DMS53 treated with DMSO at 0.1 percent for 48 hours (cell line): ENCODE results near the gene IGSF5.
"Not testable (repeated sequence)": the region's sequence is repeated elsewhere in the genome, so short reads cannot be mapped to it uniquely, and the experiment has no call there.

Experiments used
- DNase-seq: peaks from one replicate; lab custom pipeline; 2025; ENCODE audit not compliant: unreplicated experiment; lab: John Stamatoyannopoulos, UW

The IGSF5 gene

DNA sequence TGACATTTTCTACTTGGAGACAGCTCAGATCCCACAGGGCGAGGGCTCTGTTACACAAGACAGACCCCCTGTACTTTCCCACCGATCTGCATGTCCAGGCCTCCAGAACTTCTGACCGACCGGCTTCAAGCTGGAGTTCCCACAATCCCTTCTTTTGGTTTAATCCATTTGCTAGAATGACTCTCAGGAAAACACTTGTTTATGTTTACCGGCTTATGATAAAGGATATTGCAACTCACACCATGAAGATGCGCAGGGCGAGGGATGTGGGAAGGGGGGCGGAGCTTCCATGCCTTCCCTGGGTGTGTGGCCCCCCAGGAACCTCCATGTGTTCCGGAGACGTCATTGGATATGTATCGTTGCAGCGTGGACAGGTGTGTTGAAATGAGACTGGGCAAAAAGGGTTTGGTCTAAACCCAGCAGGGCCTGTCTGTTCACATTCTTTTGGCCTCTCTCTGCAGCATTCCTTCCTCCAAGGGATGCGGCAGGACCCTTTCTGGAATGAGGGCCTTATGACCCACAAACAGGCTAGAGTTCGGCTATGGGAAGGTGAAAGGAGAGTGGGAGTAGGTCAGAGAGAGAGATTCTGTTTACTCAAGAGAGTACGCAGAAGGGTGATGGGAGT, 7.5 kb upstream of the IGSF5 start:
- no peak for DNase-seq

DNA sequence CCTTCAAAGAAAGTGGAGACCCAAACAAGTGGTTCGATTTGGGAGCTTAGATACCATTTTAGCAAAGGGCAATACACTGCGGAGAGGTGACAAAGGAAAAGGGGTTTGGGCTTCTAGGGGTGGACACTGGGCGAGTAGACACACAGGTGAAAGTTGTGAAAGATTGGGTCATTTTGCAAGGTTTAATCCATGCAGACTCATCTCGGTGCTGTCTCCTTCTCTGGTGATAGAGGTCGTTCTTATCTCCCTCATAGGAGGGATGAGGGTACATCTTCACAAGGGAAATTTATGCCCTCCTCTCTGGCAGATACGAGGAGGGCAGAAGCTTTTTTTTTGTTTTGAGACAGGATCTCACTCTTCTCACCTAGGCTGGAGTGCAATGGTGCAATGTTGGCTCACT, 6.4 kb upstream of the IGSF5 start:
- no peak for DNase-seq

DNA sequence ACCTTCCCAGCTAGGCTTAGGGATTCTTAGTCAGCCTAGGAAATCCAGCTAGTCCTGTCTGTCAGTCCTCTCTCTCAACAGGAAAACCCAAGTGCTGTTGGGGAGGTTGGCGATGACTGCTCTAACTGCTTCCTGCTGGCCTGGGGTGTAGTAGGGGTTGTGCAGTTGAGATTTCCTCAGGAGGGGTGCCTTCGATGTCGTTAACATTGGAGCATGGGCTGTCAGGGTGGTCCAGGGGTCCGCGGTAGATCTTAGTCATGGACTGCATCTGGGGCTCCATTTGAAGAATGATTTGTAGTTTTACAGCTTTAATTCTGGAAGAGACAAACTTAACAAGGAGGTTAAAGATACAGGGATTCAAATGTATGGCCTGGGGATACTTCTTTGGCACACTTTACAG, 5.5 kb upstream of the IGSF5 start:
- not testable (repeated sequence) for DNase-seq

DNA sequence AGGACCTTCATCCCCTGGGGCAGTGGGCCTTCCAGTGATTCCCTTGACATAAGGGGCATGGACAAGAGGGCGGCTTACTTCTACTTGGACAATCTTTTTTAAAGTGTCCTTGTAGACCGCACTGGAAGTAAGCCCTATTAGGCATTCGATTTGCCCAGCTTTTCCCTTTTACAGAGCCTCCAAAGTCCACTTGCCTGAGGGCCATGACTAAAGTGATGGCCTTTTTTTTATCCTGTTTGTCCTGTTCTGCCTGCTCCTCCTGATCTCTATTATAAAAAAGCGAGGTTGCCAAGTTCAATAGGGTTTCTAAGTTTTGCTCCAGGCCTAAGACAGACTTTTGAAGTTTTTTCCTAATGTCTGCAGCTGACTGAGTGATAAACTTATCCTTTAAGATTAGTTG, 2.4 kb upstream of the IGSF5 start:
- DNase-seq = not testable (repeated sequence)

DNA sequence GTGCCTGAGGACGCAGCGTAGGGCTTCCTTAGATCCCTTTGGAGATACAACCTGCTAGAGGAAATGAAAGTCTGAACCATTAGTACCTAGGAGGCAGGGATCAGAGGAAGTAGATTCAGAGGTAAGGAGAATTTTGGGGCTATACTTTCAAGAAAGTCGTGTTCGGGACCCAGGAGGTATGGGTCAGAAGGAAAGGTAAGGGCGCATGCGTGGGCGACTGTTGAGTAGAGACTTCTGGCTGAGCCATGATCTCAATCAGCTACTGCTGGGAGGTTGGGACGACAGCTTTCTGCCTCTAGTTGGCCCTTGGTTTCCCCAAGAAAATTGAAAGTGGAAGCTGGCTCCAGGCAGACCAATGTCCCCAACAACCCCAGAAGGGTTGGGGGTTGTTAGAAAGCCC, 349 bp downstream of the IGSF5 start:
- DNase-seq = not testable (repeated sequence)

DNA sequence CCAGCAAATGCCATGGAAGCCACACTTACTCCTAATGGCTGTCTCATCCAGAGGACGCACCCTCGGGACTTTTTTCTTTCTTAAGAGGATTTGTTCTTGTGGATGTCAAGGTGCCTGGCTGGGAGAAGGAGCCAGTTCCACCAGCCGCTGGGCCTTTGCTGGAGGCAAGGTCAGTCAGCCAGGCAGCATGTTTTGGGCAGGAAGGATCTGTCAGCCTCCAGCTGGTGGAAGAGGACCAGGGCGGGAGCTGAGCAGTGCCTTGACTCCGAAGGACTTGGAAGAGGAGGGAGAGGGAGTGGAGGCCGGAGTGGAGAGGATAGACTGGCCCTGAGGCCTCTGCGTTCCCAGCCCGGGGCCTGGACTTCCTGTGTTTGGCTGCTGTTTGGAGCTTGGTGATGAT, 5.7 kb downstream of the IGSF5 start:
- no peak for DNase-seq

DNA sequence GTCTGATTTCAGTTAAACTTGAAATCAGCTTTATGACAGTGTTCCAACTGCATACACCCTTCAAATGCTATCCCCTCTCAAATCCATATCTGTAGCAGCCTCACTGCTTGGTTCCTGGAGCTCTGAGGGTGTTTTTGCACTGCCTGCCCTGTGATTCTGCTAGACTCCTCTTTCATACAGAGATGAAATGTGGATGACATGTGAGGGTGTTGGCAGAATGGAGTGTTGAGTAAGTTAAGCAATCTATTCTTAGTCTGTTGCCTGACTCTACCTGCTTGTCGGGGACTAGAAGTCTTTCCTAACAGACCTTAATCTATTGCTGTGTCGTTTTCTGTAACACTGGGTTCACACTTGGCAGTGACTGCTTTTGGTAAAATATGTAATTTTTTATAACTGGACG, 9.8 kb downstream of the IGSF5 start:
- DNase-seq = no peak

DNA sequence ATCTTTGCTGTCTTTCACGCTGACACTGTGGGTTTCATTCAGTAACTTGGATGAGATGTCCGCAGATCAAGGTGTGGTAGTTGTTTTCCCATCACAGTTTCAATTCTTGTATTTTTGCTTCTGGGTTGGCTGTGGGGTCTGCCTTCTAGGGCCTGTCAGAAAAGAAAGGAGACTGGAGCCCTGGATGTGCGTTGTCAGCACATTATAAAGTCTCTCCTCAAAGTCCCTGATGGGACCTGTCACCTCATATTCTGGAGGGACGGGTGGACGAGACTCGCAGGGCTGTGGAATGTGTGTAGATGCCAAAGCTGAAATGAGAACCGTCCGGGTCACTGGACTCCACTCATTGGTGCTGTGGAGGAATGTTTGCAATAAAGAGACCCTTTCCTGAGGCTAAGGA, 11.3 kb downstream of the IGSF5 start:
- no peak for DNase-seq

DNA sequence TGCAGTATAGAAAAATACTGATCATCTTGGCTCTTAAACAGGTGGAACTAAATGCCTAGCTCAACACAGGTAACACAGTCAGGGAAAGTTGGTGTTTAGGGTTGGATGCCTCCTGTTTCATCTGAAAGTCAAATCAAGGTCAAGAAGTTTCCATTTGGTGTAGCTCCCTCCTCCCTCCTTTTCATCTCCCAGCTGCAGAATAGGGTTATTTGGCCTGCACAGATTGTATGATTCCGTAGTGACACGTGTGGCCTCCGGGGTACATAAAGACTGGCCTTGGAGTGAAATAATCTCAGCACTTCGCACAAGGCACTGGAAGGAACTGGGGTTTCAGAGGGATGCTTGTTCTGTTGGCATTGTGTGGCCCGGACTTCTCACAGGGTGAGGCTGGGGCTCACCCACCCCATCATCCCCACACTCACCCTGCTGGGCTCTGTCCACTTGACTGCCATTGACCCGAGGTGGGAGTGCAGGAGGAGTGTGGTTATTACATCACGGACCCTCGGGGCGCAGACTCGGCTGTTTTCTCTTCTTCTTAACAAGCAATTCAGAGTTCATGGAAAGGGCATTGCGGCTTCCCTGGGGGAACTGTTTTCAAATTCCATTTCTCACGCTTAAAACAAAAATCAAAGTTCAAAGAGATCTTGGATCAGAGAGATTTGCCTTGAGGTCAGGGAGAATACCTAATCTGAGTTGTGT, 18.4 kb downstream of the IGSF5 start:
- DNase-seq = no peak

DNA sequence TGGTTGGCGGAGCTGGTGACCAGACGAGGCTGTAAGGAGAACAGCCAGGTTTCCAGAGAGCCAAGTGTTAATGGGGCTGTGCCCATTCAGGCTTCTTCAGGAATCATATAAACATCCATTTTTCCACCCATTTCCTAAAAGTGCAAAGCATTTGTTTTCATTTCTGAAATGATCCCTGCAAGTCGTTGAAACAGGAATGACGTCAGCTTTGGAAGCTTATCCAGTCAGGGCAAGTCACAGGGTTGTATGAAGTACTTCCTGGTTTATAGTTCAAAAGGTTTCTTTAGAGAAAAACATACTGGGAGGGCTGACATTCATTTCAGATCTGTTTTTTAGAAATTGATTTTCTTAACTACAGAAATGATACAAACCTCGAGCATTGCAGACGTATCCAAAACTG, 29.2 kb downstream of the IGSF5 start:
- DNase-seq = peak; percentile 27

DNA sequence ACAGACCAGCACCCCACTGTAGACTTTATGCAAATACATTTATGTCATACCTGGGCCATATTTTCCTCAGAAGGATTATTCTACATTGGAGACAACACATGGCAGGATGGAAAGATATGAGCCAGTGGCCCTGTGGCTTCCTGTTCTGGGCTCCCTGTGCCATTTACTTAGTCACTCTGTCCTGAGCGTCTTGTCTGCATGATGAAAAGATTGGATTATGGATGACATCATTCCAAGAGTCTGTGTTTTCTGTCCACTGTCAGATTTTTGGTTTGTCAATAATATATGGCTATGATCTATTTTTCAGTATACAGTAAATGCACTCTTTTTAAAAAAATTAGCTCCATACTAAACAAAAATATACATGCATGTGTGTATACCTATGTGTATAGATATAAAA, 30.8 kb downstream of the IGSF5 start:
- no peak for DNase-seq

DNA sequence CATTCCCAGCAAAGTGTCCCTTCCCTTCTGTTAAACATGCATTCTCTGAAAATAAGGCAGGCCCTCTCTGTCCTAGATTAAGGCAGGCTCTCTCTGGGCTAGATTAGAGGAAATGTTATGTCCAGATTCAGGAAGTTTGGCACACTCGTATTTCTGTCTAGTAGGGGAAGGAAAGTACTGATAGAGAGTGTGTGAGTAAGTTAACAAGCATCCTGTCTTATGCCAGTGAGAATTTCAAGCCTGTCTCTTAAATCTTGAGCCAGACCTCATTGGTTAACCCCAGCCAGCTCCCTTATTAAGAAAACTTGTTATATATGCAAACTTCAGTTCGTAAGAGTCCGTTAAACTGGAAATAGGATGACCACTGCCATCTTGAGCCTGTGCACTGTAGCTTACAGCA, 31.6 kb downstream of the IGSF5 start:
- DNase-seq = no peak

DNA sequence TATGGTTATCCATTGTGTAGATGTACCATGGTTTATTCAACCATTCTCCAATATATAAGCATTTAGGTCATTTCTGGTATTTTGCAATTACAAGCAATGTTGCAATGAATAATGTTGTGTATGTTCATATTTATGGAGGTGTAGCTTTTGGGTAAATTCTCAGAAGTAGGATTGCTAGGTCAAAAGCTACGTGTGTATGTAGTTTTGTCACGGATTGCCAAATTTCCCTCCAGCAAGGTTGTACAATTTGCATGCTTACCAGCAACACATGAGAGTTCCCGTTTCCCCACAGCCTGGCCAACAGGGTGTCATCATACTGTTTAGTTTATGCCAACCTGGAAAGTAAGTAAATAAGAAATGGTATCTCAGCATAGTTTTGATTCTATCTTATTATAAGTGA, 36.3 kb downstream of the IGSF5 start:
- no peak for DNase-seq

DNA sequence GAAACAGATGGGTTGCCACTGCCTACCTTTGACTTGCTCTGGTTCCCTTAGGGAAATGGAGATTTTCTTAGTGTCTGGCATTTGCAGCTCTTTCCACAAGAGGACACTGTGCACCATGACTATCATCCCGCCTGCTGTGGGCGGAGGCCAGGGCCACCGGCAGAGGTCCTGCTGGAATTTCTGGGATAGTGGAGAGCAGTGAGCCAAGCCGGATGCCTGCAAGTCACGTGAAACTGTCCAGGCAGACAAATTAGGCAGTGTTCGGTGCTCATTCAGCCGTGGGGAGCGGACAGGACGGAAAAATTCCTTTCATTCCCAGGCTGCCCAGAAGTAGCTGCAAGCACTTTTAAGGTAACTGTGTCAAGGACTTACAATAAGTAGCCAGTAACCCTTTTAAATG, 43.4 kb downstream of the IGSF5 start:
- peak; percentile 72 for DNase-seq

DNA sequence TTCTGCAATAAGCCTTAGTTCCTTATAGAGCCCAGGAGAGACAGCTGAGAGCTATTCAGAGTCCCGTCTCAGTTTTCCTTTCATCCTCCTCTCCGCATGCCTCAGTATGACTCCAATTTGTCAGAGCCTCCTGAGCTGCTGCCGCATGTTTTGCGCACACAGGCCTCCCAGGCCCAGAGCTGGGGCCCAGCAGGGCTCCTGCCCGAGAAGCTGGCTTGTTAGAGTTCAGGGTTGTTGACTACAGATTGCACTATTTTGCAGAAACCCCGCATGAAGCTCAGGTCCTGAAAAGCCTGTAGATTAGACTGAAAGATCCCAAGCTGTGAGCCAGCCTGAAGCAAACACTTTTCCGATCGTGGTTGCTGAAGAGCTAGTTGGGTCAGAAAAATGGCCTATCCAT, 51.5 kb downstream of the IGSF5 start:
- DNase-seq = no peak

DNA sequence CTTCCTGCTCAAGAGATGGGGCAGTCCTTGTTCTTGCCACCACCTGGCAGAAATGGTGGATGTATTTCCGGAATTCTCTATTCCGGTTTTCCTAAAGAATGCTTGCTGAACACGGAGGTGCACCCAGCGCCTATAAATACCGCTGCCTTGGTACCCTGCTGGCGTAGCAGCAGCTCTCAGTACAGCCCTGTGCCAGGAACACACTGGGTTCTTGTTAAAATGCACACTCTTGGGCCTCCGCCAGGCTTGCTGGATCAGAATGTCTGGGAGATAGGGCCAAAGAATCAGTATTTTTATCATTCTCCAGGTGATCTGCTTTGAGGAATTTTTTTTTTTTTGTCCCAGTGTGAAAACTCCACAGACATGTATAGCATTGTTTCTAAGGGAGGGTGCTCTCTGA, 54.2 kb downstream of the IGSF5 start:
- DNase-seq = no peak

DNA sequence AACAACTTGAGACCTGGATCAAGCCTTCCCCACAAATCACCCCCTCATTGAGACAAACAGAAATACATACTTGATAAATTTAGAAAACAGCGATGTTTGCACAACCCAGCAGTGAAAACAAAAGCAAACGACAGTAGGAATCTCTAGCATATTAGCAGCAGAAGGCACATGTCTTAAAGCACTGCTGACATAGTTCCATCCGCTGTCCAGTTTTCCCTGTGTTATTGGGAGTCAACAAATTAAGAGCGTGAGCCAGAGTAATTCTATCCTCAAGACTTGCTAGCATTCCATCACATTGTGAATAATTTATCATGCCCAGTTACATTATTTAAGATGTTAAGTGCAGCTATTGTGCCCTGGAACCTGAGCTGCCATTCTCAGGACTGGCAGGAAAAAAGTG, 55.3 kb downstream of the IGSF5 start:
- no peak for DNase-seq

DNA sequence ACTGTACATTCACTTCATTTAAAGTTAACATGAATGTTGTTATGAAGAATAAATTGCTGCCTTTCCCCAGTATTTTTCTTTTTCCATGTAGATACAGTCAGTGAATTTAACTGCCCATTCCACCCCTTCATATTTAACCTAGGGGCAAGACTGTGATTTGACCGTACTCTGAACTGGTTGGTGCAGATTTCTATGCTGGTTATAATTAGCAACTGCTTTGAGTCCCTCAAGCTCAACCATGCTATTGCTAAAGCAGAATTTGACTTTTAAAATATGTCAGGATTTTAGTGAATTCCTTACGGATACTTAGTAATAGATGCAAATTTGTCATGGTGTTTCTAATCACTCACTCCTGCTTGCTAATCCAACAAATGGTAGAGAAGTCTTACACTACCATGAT, 57.2 kb downstream of the IGSF5 start:
- DNase-seq = no peak

DNA sequence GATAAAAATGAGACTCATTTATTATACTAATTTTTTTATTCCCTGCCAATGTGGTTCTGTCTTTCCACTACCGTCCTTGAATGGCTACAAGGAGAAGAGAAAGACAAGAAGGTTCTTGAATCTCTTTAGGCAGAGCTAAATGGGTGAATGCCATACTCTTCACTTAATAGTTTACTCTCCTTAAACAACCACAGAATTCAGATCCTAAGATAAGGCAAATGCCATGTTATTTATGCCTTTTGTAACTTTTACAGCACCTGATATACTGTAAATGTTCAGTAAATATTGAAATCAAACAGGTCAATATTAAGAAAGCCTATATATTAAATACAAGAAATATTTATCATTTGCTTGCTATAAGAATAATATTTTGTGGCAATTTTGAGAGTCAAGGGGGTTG, 58.4 kb downstream of the IGSF5 start:
- DNase-seq = no peak

DNA sequence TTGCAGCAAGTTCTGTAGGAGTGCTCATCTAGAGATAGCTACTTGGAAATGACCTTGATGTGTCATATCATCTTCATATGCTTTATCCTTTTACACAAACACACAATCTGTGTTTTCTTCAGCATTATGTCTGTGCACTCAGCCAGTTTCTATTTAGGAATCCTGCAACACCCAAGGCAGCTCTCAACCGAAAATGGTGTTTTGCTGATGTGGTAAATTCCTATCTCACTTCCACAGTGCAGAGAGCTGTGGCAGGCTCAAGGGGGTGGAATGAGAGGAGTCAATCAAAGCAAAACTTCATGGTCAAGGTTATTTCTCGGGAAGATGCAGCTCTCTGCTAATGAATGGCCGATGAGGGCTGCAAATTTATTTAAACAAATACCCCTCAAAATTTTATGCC, 59.3 kb downstream of the IGSF5 start:
- no peak for DNase-seq

DNA sequence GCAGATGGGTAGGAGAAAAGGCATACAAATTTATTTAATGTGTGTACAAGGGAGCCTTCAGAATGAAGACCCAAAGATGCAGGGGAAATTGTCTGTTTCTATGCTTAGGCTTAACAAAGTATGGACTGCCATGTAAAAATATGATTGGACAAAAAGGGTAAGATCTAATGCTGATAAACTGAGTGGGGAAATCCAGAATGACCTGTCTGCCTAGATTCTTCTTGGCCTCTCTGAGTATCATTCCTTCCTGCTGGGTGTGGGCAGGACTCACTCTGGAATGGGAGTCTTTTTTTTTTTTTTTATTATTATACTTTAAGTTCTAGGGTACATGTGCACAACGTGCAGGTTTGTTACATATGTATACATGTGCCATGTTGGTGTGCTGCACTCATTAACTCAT, 61.0 kb downstream of the IGSF5 start:
- no peak for DNase-seq

DNA sequence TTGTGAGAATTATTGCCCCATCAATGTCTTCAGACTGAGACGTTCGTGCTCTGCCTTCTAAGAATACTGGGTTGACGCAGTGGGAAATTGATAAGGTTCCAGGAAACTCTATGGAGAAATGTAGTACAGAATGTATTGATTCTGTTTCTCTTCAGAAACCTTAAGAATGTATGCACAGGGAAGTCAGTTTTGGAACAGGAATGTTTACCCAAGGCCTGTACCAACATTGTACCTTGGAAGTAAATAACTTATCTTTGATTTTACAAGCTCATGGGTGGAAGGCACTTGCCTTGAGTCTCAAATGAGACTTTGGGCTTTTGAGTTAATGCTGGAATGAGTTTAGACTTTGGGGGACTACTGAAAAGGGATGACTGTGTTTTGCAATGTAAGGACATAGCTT, 62.8 kb downstream of the IGSF5 start:
- no peak for DNase-seq

DNA sequence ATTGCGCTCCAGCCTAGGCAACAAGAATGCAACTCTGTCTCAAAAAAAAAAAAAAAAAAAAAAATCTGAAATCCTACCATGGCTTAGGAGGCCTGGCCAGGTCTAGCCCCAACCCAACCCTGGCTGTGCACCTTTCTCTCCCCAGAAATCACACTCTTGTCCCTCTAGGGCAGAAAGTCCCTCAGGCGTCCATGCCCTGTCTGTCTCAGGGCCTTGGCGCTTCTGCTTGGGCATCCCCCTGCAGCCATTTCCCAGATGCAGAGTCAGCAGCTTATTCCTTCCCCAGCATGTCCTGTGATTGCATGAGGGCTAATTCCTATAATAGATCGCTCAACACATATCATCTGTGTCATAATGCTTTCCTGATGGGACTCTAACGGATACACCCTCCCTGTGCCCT, 65.0 kb downstream of the IGSF5 start:
- DNase-seq = no peak
